SK-N-MC (cell line): ENCODE data around the gene MAN1C1.

Experiments used
- DNase-seq: peaks from one replicate; pipeline ENCODE4 v3.0.0-alpha.2; 2011; ENCODE audit warnings: low read depth, low spot score
- H3K27ac ChIP-seq: fragments of 200-600 bp; sonication (generic); 2 replicates; pipeline ENCODE4 v1.5.1; 2016; ENCODE audit warnings: mixed run types
- H3K36me3 ChIP-seq: fragments of 200-600 bp; sonication (generic); 2 replicates; pipeline ENCODE4 v1.6.1; 2017; ENCODE audit warnings: antibody characterized with exemption, low read length, mixed read lengths; ENCODE audit not compliant: insufficient read depth
- H3K4me3 ChIP-seq: fragments of 200-600 bp; sonication (generic); 2 replicates; pipeline ENCODE4 v1.5.1; 2016
- H3K9ac ChIP-seq: fragments of 200-600 bp; sonication (generic); 2 replicates; pipeline ENCODE4 v1.8.0; 2017; ENCODE audit warnings: mixed run types, mixed read lengths; ENCODE audit not compliant: insufficient read length
- H3K9me3 ChIP-seq: fragments of 200-600 bp; sonication (generic); 2 replicates; pipeline ENCODE4 v1.6.1; 2017; ENCODE audit warnings: low read depth, mild to moderate bottlenecking, antibody characterized with exemption, low read length, moderate library complexity, mixed read lengths
- EZH2 ChIP-seq: fragments of 200-600 bp; sonication (generic); IDR thresholded peaks from one replicate; pipeline ENCODE4 v1.6.1; 2017; ENCODE audit warnings: antibody characterized with exemption
- FOXP2 ChIP-seq: optimal IDR thresholded peaks from 2 replicates; pipeline ENCODE3; 2011; ENCODE audit warnings: mild to moderate bottlenecking, moderate library complexity; ENCODE audit not compliant: insufficient read depth; ENCODE audit errors: extremely low read length, control extremely low read depth
- POLR2AphosphoS5 ChIP-seq: IDR thresholded peaks from 2 replicates; pipeline ENCODE4 v1.6.1; 2012; ENCODE audit warnings: mild to moderate bottlenecking, low read depth, low read length, borderline replicate concordance

MAN1C1 gene

DNA sequence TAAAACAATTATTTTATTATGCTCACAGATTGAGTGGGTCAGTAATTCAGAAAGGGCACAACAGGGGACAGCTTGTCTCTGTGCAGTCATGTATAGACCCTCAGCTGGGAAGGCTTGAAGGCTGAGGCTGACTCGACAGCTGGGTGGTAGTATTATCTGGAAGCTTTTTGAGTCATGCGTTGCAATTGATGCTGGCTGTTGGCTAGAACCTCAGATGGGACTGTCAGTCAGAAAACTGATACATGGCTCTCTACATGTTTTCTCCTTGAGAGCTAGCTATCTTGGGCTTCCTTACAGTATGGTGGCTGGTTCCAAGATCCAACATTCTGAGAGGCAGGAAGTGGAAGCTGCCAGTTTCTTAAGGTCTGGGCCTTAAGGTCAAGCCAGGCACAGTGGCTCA lies 121.9 kb downstream of the MAN1C1 start:
- DNase-seq, result no peak
- TF ChIP-seq FOXP2 (no peak), EZH2 (no peak), POLR2AphosphoS5 (no peak)
- Histone ChIP-seq H3K36me3 (no peaks in the 10 kb centered on the region), H3K9me3 (no peaks in the 10 kb centered on the region), H3K27ac (no peak overlapping the region), H3K9ac (no peak overlapping the region), H3K4me3 (no peak overlapping the region)

DNA sequence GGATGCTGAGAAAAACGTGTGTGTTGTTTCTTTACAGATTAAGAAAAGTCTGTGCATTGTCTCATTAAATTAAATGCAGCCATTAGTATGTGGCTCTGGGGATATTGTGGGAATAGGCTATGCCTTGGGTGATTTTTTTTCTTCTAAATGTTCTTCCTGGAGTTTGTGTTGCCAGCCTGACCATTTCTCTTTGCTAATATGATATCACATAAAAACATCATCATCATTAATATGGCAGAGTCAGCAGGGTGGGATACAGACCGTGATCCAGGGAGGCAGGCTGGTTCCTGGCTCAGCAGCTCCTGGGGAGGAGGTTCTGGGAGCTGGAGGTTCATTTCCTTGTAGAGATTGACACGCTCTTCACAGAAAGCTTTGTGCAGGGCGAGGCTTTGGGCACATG lies 122.8 kb downstream of the MAN1C1 start:
- no peaks in the 10 kb centered on the region for H3K36me3 ChIP-seq
- no peak overlapping the region for H3K9ac ChIP-seq
- no peak overlapping the region for H3K27ac ChIP-seq
- no peak for TF ChIP-seq FOXP2
- TF ChIP-seq POLR2AphosphoS5, result no peak
- DNase-seq, result no peak
- H3K9me3 ChIP-seq, result no peaks in the 10 kb centered on the region
- no peak overlapping the region for H3K4me3 ChIP-seq

DNA sequence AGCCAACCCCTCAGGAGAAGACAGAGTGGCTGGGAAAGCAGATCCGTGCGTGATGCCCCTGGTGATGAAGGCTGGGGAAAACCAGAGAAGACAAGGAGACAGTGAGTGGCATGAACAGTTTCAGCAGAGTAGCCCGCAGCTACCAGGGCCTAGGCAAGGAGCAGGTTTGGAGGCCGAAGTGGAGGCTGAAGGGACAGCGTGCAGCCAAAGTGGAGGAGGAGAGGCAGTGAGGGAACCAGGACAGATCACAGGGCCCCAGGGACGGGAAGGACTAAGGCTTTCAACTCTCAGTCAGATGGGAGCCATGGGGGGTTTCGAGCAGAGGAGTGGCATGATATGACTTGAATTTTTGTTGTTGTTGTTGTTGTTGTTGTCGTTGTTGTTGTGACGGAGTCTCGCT lies 123.5 kb downstream of the MAN1C1 start:
- TF ChIP-seq EZH2, result no peak
- TF ChIP-seq FOXP2, result no peak
- TF ChIP-seq POLR2AphosphoS5, result no peak
- Histone ChIP-seq H3K4me3 (no peak overlapping the region), H3K36me3 (no peaks in the 10 kb centered on the region), H3K9ac (no peak overlapping the region), H3K27ac (no peak overlapping the region), H3K9me3 (no peaks in the 10 kb centered on the region)
- DNase-seq, result no peak

DNA sequence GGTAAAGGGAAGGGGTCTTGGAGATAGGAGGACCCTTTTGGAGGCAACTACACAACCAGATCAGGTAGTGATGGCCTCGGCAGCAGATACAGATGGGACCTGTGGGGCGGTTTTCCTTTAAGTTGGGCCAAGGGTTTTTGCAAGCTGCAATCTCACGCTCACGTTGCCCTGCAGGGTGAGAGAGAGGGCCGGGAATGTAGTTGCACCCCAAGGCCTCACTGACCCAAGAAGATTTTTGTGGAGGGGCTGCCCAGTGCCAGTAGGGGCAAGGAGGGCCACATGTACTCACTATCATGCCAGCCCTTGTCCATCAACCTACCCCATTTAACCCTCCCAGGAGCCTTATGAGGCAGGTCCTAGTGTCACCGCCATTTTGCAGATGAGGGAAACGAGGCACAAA lies 125.7 kb downstream of the MAN1C1 start:
- Histone ChIP-seq H3K9ac (no peak overlapping the region), H3K4me3 (no peak overlapping the region), H3K27ac (no peak overlapping the region), H3K36me3 (no peaks in the 10 kb centered on the region), H3K9me3 (no peaks in the 10 kb centered on the region)
- no peak for DNase-seq
- TF ChIP-seq POLR2AphosphoS5 (no peak), EZH2 (no peak), FOXP2 (no peak)

DNA sequence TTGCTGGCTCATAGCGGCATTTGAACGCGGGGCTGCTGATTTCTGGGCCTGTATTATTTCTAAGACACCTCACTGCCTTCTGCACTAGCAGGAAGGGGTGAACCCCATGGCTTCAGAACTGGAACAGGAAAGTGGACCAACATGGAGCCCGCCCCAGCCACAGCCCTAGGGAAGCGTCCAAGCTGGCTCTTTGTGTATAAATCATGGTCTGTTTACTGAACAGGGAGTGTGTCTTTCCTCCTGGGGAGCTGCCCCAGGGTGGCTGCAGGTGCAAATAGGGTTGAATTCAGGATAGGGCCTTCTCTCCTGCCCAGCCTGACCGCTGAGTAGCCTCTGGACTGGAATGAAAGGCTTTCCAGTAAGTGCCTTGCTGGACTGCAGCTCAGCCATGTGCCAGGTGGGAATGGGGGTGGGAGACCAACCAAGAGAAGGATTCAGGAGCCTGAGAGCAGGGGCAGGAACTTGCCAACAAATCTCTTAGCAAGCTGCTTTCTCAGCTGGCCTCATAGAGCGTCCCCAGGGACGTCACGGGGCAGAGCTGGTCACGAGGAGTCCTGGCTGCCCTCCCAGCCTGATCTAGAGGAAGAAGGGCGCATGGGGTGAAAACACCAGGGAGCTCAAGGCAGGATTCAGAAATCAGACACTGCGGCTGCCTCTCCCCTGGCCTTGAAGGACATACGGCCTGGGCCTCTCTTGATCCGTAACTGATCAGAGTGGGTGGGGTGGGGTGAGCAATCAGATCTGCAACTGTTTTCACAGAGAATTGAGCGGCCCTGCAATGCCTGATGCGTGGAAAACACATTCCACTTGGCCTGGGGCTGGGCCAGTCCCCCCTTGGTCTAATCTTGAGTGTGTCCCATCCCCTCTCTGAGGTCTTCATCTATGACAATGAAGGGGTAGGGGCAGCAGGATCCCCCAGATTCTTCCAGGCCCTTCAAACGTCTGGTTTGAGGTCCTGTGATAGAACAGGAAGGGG lies 126.9 kb downstream of the MAN1C1 start:
- Histone ChIP-seq H3K27ac (no peak overlapping the region), H3K4me3 (no peak overlapping the region), H3K9me3 (no peaks in the 10 kb centered on the region), H3K36me3 (no peaks in the 10 kb centered on the region), H3K9ac (no peak overlapping the region)
- TF ChIP-seq FOXP2 (no peak), POLR2AphosphoS5 (no peak), EZH2 (no peak)
- DNase-seq, result no peak

DNA sequence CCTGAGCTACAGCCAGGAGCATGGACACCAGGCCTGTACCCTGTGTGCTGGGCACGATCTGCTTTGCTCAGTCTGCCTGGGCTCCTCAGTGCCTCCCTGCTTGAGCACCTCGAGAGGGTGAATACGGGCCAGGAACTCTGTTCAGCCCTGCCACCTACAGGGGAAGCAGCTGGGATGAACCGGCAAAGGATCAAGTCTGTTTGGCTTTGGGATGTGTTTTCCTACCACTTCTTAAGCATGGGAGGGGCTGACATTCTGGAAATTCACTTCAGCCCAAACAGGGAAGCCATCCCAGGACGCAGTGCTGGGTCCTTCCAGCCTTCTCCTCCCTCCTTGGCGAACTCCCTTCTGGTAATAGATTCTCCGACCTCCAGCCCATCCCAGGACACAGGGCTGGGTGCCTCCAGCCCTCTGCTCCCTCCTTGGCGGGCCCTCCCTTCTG lies 127.6 kb downstream of the MAN1C1 start:
- TF ChIP-seq FOXP2 (no peak), EZH2 (no peak)
- Histone ChIP-seq H3K9ac (no peak overlapping the region), H3K27ac (no peak overlapping the region), H3K36me3 (no peaks in the 10 kb centered on the region), H3K9me3 (no peaks in the 10 kb centered on the region), H3K4me3 (no peak overlapping the region)
- no peak for DNase-seq

DNA sequence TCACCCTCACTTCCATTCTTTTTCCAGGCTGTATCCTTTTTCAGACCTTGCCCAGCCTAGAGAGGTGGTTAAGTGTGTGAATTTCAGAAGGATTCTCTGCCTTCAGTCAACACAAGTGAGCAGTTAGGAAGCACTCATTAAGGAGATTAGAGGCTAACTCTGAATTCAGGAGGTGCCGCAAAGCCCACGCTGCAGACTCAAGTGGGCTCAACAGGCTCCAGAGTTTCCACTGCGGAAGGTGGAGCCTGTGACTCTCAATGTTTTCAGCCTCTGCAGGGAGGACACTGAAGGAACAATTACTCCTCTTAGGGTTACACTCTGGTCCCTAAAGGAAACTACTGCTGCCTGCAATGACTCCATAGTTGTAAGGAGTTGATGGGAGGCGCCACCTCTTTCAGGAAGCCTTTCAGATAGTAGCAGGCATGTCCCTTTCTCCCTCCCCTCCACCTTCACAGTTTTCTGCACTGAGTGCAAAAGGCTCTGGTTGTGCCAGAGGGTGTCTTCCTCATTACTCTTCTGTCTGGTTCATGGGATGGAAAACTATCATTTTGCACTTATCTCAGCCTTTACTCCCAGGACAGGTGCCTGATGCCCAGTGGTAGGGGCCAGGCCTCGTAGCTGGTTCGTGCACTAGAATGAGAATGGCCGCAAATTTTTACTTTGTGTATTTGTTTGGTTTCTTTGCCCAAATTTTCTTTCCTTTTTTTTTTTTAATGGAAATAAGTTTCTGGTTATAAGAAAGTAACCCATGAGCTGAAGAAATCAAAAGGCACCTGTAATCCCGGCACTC lies 128.2 kb downstream of the MAN1C1 start:
- H3K9me3 ChIP-seq, result no peaks in the 10 kb centered on the region
- TF ChIP-seq EZH2, result no peak
- TF ChIP-seq FOXP2, result no peak
- TF ChIP-seq POLR2AphosphoS5, result no peak
- no peak overlapping the region for H3K27ac ChIP-seq
- no peak overlapping the region for H3K4me3 ChIP-seq
- H3K36me3 ChIP-seq, result no peaks in the 10 kb centered on the region
- H3K9ac ChIP-seq, result no peak overlapping the region
- DNase-seq, result no peak

DNA sequence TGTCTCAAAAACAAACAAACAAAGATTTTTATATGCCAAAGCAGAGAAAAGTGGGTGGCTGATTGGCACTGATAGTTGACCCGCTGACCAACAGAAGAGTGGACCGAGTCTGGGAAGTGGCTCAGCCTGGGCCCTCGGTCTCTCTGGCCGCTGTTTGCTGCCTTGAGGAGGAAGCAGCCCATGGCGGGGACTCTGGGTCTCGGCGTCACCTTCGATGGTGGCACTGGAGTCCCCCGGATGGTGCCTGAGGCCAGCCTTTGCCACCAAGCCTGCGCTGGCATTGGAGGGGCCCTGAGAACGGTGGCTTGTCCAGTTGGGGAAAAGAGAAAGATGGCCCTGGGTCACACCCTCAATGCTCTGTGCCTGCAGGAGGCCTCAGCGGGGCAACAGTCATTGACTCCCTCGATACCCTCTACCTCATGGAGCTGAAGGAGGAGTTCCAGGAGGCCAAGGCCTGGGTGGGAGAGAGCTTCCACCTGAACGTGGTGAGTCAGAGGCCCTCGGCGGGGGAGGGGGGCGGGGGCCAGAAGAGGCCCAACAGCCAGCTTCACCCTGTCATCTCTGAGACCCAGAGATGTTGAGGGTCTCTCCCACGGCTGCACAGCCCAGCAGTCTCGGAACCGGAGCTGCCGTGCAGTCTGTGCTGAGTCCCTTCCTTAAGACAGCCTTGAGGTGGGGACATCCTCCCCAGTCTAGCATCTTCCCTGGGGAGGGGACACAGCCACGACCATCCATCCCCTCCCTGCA lies 129.9 kb downstream of the MAN1C1 start:
- DNase-seq, result no peak
- Histone ChIP-seq H3K27ac (no peak overlapping the region), H3K9ac (no peak overlapping the region), H3K4me3 (no peak overlapping the region), H3K9me3 (no peaks in the 10 kb centered on the region), H3K36me3 (no peaks in the 10 kb centered on the region)
- TF ChIP-seq POLR2AphosphoS5 (no peak), EZH2 (no peak), FOXP2 (no peak)
